Right ventricle myocardium superior (tissue), 1 donor: ENCODE measurements around the gene CCDC33. TPM values are rescaled to one million over a fixed set of nuclear protein-coding genes. Genes with fewer than 3 reads are reported as not detected.

Source experiments
- ATAC-seq: fragments of 200-7000 bp; cut with Tn5 transposase; one replicate; pipeline ENCODE4 v1.9.1; 2020; ENCODE audit warnings: mild to moderate bottlenecking; ENCODE audit not compliant: poor library complexity
- DNase-seq: peaks from one replicate; pipeline ENCODE4 v3.0.0-alpha.2; 2020
- intact Hi-C: fragments of 100-400 bp; cut with DNase I; formaldehyde crosslinking; loops from one replicate; pipeline ENCODE4 v1.11.2; 2022
- total RNA-seq: library from RNA; stranded (reverse); fragmentation: NEBNext Ultra II Directional; extraction: Animal tissue kit (Norgen Biotek cat#: 25700); gene quantifications from one replicate; pipeline ENCODE4 v1.2.1, GENCODE V29; 2021
- donor health status: DM: no; HTN: yes; CAD: no; lungs with severe emphysema.

The CCDC33 gene
- total RNA-seq, 1 donor from 2014 or later: not detected

DNA sequence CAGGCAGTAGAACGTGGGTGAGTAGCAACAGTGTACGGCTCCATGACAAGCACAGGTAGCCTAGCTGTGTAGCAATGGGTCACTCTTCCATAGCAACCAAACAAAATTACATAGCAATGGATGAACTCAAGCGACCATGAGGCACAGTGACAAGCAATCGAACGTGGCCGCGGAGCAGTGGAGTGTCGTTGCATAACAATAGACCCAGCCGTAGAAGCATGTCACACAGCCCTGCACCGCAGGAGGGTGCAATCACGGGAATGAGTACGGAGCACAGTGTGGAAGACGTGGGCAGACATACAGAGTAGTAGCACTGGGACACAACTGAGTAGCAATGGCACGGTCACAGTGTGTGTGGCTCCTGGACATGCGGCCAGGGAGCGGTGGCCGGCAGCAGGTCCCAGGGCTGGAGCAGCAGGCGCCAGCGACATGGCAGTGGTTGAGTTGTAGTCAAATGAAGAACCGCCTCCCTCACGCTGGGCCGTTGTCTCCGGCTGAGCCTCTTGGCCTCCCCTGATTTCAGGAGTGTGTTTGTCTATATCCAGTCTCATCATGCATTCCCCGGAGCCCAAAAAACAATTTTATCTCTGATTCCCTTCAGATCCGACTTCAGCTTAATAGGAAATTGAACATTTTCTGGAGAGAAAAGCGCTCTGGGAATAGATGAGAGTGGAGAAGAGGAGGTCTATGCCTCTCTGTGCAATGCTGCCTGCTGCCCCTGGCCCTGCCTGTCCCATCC lies 64.1 kb downstream of the CCDC33 start:
- intact Hi-C loops: no loop called here
- ATAC-seq: no peak
- no peak for DNase-seq

DNA sequence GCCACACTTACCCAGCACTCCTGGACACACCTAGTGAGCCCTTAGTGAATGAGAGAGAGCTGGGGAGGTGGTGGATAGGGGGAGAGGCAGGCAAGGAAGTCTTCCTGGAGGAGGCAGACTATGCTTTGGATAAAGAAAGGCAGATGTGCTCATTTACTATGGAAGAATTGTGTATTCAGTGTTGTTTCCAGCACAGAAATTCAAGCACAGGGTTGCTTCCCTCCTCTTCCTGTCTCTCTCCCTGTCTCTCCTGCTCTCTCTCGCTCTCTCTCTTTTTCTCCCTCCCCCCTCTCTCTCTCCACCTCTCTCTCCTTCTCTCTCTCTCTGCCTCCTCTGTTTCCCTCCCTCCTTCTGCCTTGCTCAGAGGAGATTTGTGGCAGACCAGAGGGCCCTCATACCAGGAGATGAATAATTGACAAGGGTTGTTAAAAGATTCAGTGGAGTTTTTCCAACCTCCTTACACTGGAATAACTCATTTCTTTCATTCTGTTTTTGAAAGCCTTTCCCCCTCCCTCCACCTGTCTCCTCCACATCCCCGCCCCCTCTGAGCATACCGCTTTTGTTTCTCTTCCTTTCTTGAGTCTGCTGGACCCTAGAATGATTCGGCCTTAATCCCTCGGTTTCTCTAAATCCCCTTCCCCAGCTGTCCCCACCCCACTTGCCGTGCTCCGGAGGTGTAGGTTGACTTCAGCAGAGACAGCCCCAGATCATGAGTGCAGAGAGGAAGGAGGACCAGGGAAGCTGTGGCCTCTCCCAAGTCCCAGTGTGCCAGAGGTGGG lies 65.6 kb downstream of the CCDC33 start:
- ATAC-seq (no peak), DNase-seq (no peak)
- intact Hi-C loops: no loop called here

DNA sequence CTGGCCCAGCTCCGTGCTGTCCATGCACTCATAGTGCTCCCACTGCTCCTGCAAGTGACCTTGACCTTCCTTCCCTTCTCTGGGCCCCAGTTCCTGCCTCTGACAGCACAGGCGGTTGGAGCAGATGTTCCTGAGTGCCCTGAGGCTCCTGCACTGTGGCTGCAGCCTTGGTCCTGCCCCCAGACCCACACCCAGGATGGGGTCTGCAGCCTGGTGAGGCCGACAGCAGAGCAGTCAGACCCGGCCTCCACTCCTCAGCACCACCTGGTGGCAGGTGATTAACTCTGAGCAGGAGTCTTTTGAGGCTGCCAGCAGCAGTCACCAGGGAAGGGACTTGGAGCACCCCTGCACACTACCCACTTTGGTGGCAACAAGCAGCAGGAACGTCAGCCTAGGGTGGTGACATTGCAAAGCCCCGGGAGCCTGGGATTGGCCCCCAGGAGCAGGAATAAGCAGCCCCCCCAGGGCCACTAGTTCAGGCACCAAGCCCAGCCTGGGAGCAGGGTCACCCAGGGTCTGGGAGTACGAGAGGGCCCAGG lies 66.8 kb downstream of the CCDC33 start:
- ATAC-seq (peak; percentile 72), DNase-seq (no peak)
- intact Hi-C loops: no loop called here

DNA sequence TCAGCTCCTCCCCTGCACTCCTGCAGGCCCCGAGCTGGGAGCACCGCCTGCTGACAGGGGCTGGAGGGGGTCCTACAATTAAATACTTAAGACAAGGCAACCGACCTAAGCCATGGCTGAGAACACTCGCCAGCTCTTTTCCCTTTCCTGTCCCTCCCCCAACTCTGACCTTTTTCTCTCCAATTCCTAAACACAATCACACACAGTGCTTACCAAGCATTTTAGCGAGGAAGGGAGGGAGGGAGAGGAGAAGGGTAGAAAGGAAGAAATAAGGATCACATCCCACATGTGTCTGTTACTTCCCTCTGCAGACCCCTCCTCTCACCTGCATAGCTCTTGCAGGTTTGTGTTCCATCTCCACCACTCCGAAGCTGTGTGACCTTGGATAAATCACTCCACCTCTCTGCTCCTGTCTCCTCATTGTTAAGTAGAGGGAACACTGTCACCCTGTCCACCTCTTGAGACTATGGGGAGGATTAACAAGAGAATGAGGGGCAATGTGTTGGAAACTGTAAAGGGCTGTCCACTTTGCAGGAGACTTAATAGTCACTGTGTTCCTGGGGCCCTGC lies 67.7 kb downstream of the CCDC33 start:
- DNase-seq (no peak), ATAC-seq (no peak)
- intact Hi-C loops: no loop called here

DNA sequence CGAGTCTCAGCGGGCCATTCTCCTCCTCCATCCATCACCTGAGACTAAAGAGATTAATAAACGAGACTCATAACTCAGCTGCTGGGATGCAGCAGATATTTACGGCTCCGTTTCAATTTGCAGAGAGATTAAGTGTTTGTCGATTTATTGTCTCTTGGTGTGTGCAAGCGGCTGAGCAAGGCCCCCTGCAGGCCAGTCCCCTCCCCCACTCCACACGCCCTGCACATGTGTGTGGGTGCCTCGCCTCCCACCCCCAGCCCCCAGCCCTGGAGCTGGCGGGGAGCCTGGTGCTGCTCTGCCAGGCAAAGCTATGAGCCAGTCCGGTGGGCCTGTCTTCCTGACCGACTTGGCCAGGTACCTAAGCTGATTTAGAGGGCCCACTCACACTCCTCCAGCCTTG lies 68.3 kb downstream of the CCDC33 start:
- ATAC-seq: no peak
- DNase-seq: no peak
- intact Hi-C loops: no loop called here

DNA sequence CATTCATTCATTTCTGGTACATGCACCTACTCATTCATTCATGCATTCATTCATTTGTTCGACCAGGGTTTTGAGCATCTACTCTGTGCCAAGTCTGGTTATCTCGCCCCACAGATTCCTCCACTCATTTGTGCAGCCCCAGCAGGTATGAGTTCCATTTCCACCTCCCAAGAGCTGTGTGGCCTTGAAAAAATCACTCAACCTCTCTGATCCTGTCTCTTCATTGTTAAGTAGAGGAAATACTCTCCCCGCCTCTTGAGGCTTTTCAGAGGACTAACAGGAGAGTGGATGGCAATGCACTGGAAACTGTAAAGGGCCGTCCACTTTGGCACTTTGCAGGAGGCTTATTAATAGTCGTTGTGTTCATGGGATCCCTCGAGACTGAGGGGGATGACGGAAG lies 69.6 kb downstream of the CCDC33 start:
- ATAC-seq (no peak), DNase-seq (no peak)
- intact Hi-C loops: loop anchor here (2.0 kb wide), 1 partner anchor 179 kb away; no protein-coding TSS in a partner anchor

DNA sequence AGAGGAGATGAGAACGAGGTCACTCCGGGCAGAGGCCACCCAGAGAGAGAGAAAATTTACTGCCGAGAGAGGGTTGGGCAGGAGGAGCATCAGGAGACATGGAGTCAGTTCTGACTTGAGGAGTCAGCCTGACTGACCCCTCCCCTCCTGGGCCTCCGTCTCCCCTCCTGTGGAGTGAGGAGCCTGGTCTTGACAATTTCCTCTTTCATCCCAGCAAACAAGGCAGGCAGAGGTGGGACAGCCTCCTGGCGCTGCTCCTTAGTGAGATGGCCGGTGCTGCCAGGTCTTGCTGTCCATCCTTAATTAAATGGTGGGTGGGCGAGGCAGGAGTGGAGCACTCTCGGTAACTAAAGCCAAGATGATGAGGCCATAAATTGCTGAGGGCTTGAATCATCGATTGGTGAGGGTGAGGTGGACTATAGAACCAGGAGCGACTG lies 70.7 kb downstream of the CCDC33 start:
- ATAC-seq: no peak
- intact Hi-C loops: loop anchor here (2.0 kb wide), 1 partner anchor 180 kb away; no protein-coding TSS in a partner anchor

DNA sequence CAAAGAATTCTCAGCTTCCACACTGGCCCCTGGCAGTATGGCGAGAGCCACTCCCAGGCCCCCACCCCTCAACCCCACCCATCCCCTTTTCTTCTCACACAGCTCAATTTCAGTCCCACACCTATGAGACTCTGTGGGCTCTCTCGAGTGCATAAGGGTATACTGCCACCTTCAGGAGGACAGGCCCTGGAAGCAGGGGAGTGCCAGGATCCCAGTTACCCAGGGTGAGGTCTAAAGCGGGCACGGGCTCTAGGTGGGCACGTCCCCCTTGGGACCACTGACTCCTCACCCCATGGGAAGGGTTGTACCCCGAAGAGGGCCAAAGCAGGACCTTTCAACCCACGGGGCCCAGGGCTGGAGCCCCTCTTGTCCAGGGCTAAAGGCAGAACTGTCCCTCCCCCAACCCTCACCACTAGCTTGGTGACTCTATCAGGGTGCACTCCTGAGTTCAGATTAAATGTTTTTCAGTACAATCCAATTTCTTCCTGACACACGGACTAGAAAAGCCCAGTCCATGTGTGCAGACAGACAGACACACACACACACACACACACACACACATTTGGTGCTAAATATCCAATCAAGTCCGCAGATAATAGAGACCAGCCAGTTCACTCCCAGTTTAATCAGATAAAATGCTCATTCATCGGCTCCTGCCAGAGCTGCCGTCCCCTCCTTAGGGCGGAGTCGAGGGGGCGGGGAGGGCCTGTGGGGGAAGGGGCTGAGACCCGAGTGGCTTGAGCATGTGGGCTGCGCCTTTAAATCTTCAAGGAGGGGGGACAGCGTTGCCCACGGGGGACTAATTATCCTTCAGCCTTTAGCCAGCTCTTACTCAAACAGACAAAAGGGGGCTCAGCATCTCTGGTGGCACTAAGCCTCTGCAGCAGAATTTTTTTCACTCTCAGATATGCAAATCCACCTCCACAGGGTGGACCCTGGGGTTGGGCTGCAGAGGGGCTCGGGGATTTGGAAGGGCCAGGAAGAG lies 72.0 kb downstream of the CCDC33 start:
- ATAC-seq: peak; percentile 80
- no peak for DNase-seq
- intact Hi-C loops: loop anchor here (2.0 kb wide), 1 partner anchor 181 kb away; no protein-coding TSS in a partner anchor

More for the DNA sequence above, 70.7 kb downstream of the CCDC33 start:
- DNase-seq: no peak

DNA sequence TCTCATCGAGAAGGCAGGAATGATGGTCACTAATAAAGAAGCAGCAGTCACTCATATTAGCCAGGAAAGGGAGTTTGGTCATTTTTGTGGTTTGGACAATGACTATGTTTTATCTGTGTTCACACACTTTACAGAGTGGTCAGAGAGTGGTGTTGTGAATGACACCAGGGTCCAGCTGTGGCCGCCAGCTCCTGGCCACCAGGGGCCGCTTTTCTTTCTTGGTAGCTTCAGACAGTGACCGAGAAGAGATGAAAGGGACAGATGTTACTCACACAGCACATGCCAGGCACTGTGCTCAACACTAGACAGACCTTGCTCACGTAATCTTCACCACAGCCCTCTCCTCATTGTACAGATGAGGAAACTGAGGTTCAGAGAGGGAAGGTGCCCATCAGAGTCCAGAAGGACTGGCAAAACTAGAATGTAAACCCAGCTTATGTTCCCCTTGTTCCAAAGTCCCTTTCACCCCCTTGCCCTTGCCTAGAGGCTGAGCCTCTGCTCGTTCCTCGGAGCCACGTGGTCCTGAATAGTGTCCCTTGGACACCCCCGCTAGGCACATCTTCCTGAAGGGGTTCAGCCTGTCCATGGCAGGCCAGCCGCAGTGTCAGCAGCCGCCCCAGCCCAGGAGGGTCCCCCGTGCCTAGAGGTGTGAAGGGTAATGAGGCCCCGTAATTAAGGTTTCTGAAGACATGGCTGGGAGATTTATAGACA lies 75.8 kb downstream of the CCDC33 start:
- intact Hi-C loops: no loop called here
- ATAC-seq (no peak), DNase-seq (no peak)

DNA sequence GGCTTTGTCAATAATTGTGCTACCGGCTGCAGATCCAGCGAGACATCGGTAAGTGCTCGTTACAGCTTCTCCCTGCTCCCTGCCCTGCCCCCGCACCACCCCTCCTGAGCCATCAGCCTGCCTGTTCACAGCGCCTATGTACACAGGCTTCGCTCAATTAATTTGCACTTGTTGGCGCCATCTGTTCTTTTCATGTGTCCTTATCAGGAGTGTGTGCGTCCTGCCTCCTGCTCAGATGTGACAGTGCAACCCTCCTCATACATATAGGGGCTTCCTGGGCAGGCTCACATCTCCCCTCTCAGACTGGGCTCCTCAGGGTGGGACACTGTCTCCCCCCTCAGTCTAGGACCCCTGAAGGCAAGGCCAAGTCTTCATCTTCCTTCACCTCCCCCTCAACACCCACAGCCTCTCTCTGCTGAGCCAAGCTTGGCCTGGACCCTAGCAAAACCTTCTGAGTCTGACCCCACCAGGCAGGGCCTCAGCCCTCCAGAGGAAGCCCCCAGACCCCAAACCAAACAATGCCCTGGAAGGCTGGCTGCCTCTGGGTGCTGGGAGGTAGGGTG lies 76.4 kb downstream of the CCDC33 start:
- no peak for ATAC-seq
- no peak for DNase-seq
- intact Hi-C loops: no loop called here

DNA sequence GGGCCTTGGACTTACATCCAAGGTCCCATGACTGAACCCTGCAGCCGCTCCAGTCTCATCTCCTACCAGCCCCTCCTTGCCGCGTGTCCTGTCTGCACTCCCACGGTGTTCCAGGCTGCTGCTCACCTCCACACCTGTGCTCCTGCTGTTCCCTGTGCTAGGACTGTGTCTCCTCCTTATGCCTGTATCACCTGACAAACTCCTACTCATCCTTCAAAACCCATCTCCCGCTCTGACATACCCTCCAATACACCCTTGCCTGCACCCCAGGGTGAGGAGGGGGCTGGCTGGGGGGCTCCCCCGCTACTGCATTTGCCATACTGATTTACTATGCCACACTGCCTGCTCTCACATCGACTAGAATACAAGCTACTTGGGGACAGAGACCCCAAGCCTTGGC lies 77.8 kb downstream of the CCDC33 start:
- ATAC-seq: no peak
- intact Hi-C loops: no loop called here

DNA sequence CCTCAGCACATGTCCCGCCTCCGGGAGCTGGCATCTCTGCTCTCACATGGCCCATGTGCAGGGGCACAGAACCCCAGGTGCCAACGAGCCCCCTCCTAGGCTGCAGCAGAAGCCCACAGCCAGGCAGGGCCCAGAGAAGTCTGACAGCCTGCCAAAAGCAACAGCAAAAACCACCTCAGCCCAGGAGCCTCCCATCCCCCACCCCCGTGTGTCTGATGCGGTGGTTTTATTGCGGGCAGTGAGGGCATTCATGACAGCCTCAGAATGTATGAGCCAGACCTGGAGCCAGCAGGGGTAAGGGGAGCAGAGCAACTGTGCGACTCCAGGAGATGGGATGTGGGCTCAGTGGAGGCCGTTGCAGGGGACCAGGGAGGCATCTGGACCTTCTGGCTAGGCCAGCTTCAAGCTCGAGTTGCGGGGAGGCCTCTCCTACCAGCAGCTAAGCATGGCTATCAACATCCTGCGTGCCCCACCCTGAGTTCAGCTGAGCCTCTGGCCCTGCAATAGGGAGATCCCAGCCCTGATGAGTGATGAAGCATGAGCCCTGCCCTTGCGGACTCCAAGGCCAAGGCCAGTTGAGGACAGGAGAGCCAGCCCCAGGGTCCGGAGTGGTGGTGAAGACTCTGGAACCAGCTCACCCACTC lies 78.8 kb downstream of the CCDC33 start:
- ATAC-seq: no peak
- intact Hi-C loops: no loop called here
- DNase-seq: no peak

More for the DNA sequence above, 77.8 kb downstream of the CCDC33 start:
- no peak for DNase-seq

DNA sequence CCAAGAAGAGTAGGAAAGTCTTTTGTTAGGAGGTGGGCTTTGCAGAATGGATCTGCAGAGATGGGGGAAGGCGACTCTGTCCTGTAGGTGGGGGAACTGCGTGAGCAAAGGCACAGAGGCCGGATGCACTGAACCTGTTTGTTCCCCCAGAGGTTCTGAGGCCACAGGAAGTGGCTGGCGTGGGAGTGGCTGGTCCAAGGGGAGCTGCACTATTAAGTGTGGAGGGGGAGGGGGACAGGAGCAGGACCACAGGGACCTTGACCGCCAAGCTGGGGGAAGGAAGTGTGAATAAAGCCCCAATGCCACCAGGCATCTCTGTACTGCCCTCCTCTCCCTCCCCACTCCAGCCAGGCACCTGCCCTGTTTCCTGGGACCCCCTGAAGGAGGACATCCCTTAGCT lies 79.5 kb downstream of the CCDC33 start:
- no peak for DNase-seq
- no peak for ATAC-seq
- intact Hi-C loops: no loop called here

DNA sequence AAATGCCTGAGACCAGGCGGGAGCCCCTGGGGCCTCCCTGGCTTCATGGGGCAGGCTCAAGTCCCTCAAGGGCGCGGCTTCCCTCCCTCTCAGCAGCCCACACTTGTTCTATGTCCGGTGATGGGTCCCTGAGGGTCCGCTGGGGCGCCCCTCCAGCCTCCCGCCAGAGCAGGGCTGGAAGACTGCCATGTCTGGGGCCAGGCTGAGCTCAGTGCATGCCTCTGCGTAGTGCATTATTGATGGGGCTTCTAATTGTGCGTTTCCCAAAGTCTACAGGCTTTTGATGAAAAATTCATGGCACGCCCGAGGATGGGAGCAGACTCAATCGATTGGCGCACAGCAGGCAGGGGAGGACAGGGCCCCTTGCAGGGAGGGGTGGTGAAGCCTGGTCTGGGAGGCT lies 80.0 kb downstream of the CCDC33 start:
- DNase-seq: peak; percentile 52
- ATAC-seq: no peak
- intact Hi-C loops: no loop called here

DNA sequence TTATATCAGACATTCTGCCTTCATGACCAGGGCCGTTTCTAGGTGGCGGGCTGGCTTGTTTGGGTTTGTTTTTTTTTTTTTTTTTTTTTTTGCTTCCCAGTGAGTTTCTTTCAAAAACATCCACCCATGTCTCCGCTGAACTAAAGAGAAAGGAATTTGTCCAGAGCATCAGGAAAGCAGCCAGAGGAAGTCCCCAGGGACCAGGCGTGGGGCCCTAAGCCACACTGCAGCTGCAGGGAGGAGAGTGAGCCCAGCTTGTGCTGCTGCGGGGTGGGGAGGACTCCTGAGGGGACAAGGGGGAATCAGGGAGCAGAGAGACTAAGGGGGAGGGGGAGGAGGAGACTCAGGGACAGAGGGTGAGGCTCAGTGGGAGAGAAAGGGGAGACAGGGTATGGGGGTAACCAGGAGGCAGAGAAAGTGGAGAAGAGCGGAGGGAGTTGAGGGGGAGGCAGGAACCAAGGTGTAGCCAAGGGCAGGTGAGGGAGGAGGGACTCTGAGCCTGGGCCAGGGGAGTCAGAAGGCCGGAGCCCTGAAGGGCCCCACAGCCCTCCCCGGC lies 81.8 kb downstream of the CCDC33 start:
- DNase-seq: peak; percentile 91
- peak; percentile 79 for ATAC-seq
- intact Hi-C loops: no loop called here

DNA sequence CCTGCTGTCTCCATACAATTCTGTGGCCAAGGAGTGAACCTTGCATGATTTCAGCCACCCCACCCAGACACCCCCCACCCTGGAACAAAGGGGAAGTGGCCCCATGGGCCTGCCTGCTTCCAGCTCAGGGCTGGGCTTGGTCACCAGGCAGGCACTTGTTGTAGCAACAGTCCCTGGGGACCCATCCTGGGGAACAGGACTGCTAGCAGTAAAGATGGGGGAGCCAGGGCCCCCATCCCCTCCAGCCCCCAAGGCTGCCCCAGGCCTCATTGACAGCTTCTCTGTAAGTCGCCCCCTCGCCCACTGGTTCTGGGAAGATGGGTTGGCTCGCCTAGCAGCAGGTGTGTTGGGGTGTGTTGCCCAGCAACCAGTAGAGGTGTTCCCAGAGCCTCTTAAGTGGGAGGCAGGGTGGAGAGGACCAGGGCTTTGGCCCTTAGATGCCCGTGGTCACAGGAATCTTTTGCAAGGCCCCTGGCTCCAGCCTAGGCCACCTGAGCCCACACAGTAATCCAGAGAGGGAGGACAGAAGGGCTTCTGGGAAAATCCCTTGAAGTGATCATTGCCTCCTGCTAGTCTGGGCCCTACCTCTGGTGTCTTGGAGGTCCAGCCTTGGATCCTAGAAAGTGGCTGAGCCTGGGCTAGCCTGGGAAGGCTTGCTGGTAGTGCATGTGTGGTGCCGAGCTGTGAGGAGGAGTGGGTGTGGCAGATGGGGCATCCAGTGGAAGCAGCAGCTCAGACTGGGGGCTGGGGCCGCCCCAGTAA lies 82.4 kb downstream of the CCDC33 start:
- ATAC-seq (peak; percentile 32), DNase-seq (peak; percentile 59)
- intact Hi-C loops: no loop called here
